RWPE1 (cell line): ENCODE data around the gene ENOX2.

Experiments used
- CTCF ChIA-PET: fragments of 350-600 bp; sonication (Branson Sonifier 250); formaldehyde crosslinking; extraction: SDS; loops from one replicate; lab custom pipeline; 2021; lab: Yijun Ruan, JAX
- POLR2A ChIA-PET: fragments of 400-600 bp; formaldehyde crosslinking; extraction: SDS; loops from one replicate; lab custom pipeline; 2020; ENCODE audit warnings: antibody characterized with exemption; ENCODE audit not compliant: low non-redundant PET; lab: Yijun Ruan, JAX
- DNase-seq: peaks from one replicate; pipeline ENCODE4 v3.0.0; 2012; ENCODE audit warnings: low spot score
- H3K27ac ChIP-seq: fragments of 450-650 bp; 2 replicates; pipeline ENCODE4 v1.5.1; 2017
- CTCF ChIP-seq: fragments of 450-650 bp; conservative IDR thresholded peaks from 2 replicates; pipeline ENCODE4 v1.5.1; 2017; ENCODE audit warnings: low read depth, mild to moderate bottlenecking

Gene ENOX2

GRCh38 chrX:130756233-130756632, 146.8 kb downstream of the ENOX2 start:
- ChIA-PET CTCF (interaction anchor here (0.7 kb wide), 2 partner anchors 160 to 774 kb away, joined by 3 to 5 read pairs; partner anchors contain the start of gene BCORL1), POLR2A (no interaction called here)
- DNase-seq = no peak
- no peak overlapping the region for H3K27ac ChIP-seq
- TF ChIP-seq CTCF = no peak

- no peak overlapping the region for H3K27ac ChIP-seq
- CTCF ChIA-PET = no interaction called here
- no peak for TF ChIP-seq CTCF
- POLR2A ChIA-PET = no interaction called here
- DNase-seq = no peak
These were observed 148.7 kb downstream of the ENOX2 start for GRCh38 chrX:130754353-130754752.

- CTCF ChIA-PET = no interaction called here
- POLR2A ChIA-PET = no interaction called here
- no peak for TF ChIP-seq CTCF
- H3K27ac ChIP-seq = no peak overlapping the region
- no peak for DNase-seq
These were observed 156.2 kb downstream of the ENOX2 start for GRCh38 chrX:130746709-130747342.

- no peak for DNase-seq
- no peak for TF ChIP-seq CTCF
- H3K27ac ChIP-seq = no peak overlapping the region
- ChIA-PET POLR2A (no interaction called here), CTCF (no interaction called here)
These were observed 156.9 kb downstream of the ENOX2 start for GRCh38 chrX:130746077-130746476.

GRCh38 chrX:130741584-130741983, 161.4 kb downstream of the ENOX2 start:
- CTCF ChIA-PET = no interaction called here
- H3K27ac ChIP-seq = no peak overlapping the region
- POLR2A ChIA-PET = no interaction called here
- TF ChIP-seq CTCF = no peak
- DNase-seq = no peak

GRCh38 chrX:130741151-130741550, 161.9 kb downstream of the ENOX2 start:
- no peak for DNase-seq
- TF ChIP-seq CTCF = no peak
- ChIA-PET CTCF (no interaction called here), POLR2A (no interaction called here)
- H3K27ac ChIP-seq = no peak overlapping the region
